K562 (cell line): ENCODE data around the gene HOXB13. TPM values are rescaled to one million over a fixed set of nuclear protein-coding genes. Genes with fewer than 3 reads are reported as not detected.
A peak's percentile ranks its signal among the peaks of the same experiment; 100 is the strongest.

Experiments
- ATAC-seq: fragments of 200-7000 bp; cut with Tn5 transposase; 3 replicates; pipeline ENCODE4 v1.9.1; 2020; ENCODE audit warnings: moderate library complexity
- BruUV-seq: library from RNA; stranded (reverse); fragments of 400-500 nt; replicated peaks from 2 replicates; lab custom pipeline; 2021; lab: Mats Ljungman, UMichigan
- CTCF ChIA-PET: fragments of 300-600 bp; formaldehyde crosslinking; extraction: SDS; loops from one replicate; lab custom pipeline; 2021; ENCODE audit warnings: low intra/inter-chr PET ratio; lab: Yijun Ruan, JAX
- POLR2A ChIA-PET: fragments of 300-600, 350-650 bp; sonication (Branson Sonifier 250); formaldehyde crosslinking; extraction: SDS; loops from one replicate; lab custom pipeline; 2021; ENCODE audit warnings: antibody characterized with exemption, inconsistent platforms; lab: Yijun Ruan, JAX
- DNase-seq, 4 experiments: peaks; one replicate each; pipeline versions ENCODE4 v3.0.0 to v3.0.0-alpha.2; 2011 to 2018; ENCODE audit warnings: low spot score in 3 of 4, mixed read lengths in 3 of 4; ENCODE audit errors: extremely low read depth in 1 of 4
- FAIRE-seq: peaks from 2 replicates; lab custom pipeline; 2011; peaks lifted over from hg19 to GRCh38; lab: Jason Lieb, UNC
- H2AFZ ChIP-seq: 2 replicates; pipeline ENCODE4 v1.6.0; 2011; ENCODE audit warnings: low read depth, low read length, control low read depth, inconsistent platforms
- H3K27ac ChIP-seq: fragments of 200-600 bp; 3 replicates; pipeline ENCODE4 v1.8.0; 2011; ENCODE audit warnings: low read depth, mild to moderate bottlenecking, control low read depth, inconsistent platforms, low read length, moderate library complexity, mixed read lengths; ENCODE audit errors: extremely low read depth
- H3K27me3 ChIP-seq, 2 experiments: fragments of 300-600 bp in 1 of 2; 2 replicates in 1 of 2; 3 replicates in 1 of 2; pipeline versions ENCODE4 v1.6.0 to v1.8.0; 2011; ENCODE audit warnings: inconsistent platforms in 2 of 2, low read length in 2 of 2, mild to moderate bottlenecking in 1 of 2, mixed read lengths in 1 of 2, moderate library complexity in 1 of 2; ENCODE audit not compliant: control insufficient read depth in 2 of 2, insufficient read depth in 2 of 2
- H3K36me3 ChIP-seq: fragments of 300-600 bp; 3 replicates; pipeline ENCODE4 v1.8.0; 2011; ENCODE audit warnings: mild to moderate bottlenecking, low read length, inconsistent platforms; ENCODE audit not compliant: control insufficient read depth, insufficient read depth
- H3K4me1 ChIP-seq, 2 experiments: fragments of 200-600 bp in 1 of 2; replicated peaks in 1 of 2; 2 replicates in 1 of 2; 3 replicates in 1 of 2; pipeline versions ENCODE4 v1.5.1 to v1.8.0; 2011; ENCODE audit warnings: inconsistent platforms in 2 of 2, low read length in 2 of 2, mild to moderate bottlenecking in 1 of 2, mixed read lengths in 1 of 2, moderate library complexity in 1 of 2; ENCODE audit not compliant: control insufficient read depth in 2 of 2, insufficient read depth in 2 of 2
- H3K4me2 ChIP-seq: 2 replicates; pipeline ENCODE4 v1.6.1; 2011; ENCODE audit warnings: low read length, control low read depth, inconsistent platforms, mixed read lengths; ENCODE audit not compliant: insufficient read depth
- H3K4me3 ChIP-seq: fragments of 200-600 bp; sonication (generic), shearing (Covaris generic); 2 replicates; pipeline ENCODE4 v1.5.1; 2016; ENCODE audit warnings: control low read depth, inconsistent platforms
- H3K79me2 ChIP-seq: fragments of 200-600 bp; 3 replicates; pipeline ENCODE4 v1.8.0; 2011; ENCODE audit warnings: low read length, inconsistent platforms; ENCODE audit not compliant: control insufficient read depth, insufficient read depth
- H3K9ac ChIP-seq, 2 experiments: 2 replicates each; pipeline versions ENCODE4 v1.6.0 to v1.6.1; 2011; ENCODE audit warnings: low read depth in 2 of 2, low read length in 2 of 2, control low read depth in 1 of 2, inconsistent platforms in 1 of 2, mild to moderate bottlenecking in 1 of 2, mixed read lengths in 1 of 2; ENCODE audit not compliant: insufficient read depth in 1 of 2
- H3K9me1 ChIP-seq: one replicate; pipeline ENCODE4 v1.6.0; 2011; ENCODE audit warnings: inconsistent platforms, mild to moderate bottlenecking, low read length, moderate library complexity; ENCODE audit not compliant: control insufficient read depth, insufficient read depth
- H3K9me3 ChIP-seq: replicated peaks from 2 replicates; pipeline ENCODE4 v1.5.1; 2011; ENCODE audit warnings: low read depth, low read length, inconsistent platforms; ENCODE audit not compliant: control insufficient read depth, insufficient read depth
- H4K20me1 ChIP-seq: replicated peaks from 2 replicates; pipeline ENCODE4 v1.6.1; 2011; ENCODE audit warnings: low read length, inconsistent platforms, mixed read lengths; ENCODE audit not compliant: control insufficient read depth, insufficient read depth
- CBFB ChIP-seq: sonication (generic); formaldehyde crosslinking; IDR thresholded peaks from 2 replicates; pipeline ENCODE4 v1.4.0; 2020; ENCODE audit warnings: mild to moderate bottlenecking, missing genetic modification reagents
- CHD2 ChIP-seq: IDR thresholded peaks from 2 replicates; pipeline ENCODE4 v1.6.1; 2011; ENCODE audit warnings: low read depth, low read length
- L3MBTL2 ChIP-seq: fragments of 450-650 bp; IDR thresholded peaks from 2 replicates; pipeline ENCODE4 v1.6.1; 2016; ENCODE audit warnings: mild to moderate bottlenecking, moderate library complexity
- NFIC ChIP-seq: fragments of 450-650 bp; IDR thresholded peaks from 2 replicates; pipeline ENCODE4 v1.6.1; 2017; ENCODE audit warnings: mild to moderate bottlenecking, inconsistent platforms
- WGBS: fragments of 100-300 bp; shearing (Covaris generic); methylation state at CpG from one replicate; pipeline ENCODE4 v1.1.6; 2016; ENCODE audit warnings: low coverage, mixed read lengths; ENCODE audit not compliant: insufficient coverage; ENCODE audit errors: missing lambda C conversion rate; 5-methylcytosine and 5-hydroxymethylcytosine counted together
- in situ Hi-C: fragments of 300-500 bp; cut with MboI; formaldehyde crosslinking; loops from 4 replicates; pipeline ENCODE4 v1.15.0; 2018; ENCODE audit warnings: inconsistent platforms, mixed read lengths
- intact Hi-C: fragments of 100-400 bp; cut with micrococcal nuclease; formaldehyde crosslinking; loops from 2 replicates; pipeline ENCODE4 v1.14.2; 2022
- polyA plus RNA-seq, 8 experiments: library from polyadenylated mRNA; depleted of rRNA in 4 of 8; stranded (reverse) in 5 of 8; unstranded in 3 of 8; fragments of >200 nt; fragmentation: Nextera tagmentation in 2 of 8; fragmentation: Illumina TruSeq in 1 of 8; extraction: Ambion mirVana in 2 of 8; extraction: Trizol in 1 of 8; gene quantifications; 2 replicates each; pipeline versions ENCODE4 v1.2.1 to v1.2.3, GENCODE V29; 2011 to 2014; ENCODE audit warnings: inconsistent platforms in 1 of 8, missing spikeins in 1 of 8
- total RNA-seq, 7 experiments: library from RNA; depleted of rRNA in 6 of 7; stranded (reverse); fragments of >200 nt in 6 of 7; fragmentation: Illumina TruSeq in 2 of 7; extraction: Trizol in 2 of 7; gene quantifications; 2 replicates each; pipeline versions ENCODE4 v1.2.1 to v1.2.3, GENCODE V29; 2011 to 2021; ENCODE audit warnings: low replicate concordance in 1 of 7
- TF ChIP-seq, protein P1 (sequence below): sonication (generic); formaldehyde crosslinking; IDR thresholded peaks from 2 replicates; pipeline ENCODE4 v1.9.0; 2022; ENCODE audit warnings: mild to moderate bottlenecking, missing genetic modification reagents

Gene HOXB13
- total and polyA plus RNA-seq, 9 of the 15 experiments (the other 6 are each of a cell fraction or from before 2014, with no cell fraction given): not detected

DNA sequence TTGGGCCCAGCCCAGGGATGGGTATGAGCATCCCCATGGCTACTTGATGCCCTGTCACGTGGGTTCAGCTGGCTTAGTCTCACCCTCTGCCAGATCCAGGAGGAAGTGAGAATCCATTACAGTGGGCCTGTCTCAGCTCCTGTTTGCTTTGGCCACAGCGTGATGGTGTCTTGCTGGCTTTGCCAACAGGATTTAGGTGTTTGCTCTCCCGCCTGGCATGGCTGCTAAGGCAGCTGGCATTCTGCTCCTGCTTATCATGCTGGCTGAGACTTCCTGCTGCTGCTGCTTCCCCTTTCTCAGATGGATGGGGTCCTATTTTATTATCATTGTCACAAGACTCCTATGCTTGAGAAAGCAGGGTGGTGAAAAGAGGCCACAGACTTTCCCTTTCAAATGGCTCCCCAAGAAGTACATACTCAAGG is 28.3 kb upstream of the HOXB13 start:
- H3K79me2 ChIP-seq: no peaks in the 10 kb centered on the region
- no peak for ATAC-seq
- no peak overlapping the region for H3K9ac ChIP-seq
- no peak for DNase-seq
- no peaks in the 10 kb centered on the region for H3K9me3 ChIP-seq
- POLR2A ChIA-PET: no interaction called here
- H3K4me1 ChIP-seq: peaks cover 0 to 11% of the 10 kb centered on the region in 2 experiments; a peak in 2 of 5 replicates
- no peak overlapping the region for H3K27ac ChIP-seq
- intact Hi-C loops: no loop called here
- H3K27me3 ChIP-seq: peaks cover 53 to 68% of the 10 kb centered on the region in 2 experiments
- 3% methylated on average over 3 of the region's 3 CpGs for WGBS
- in situ Hi-C loops: no loop called here
- H3K9me1 ChIP-seq: no peaks in the 10 kb centered on the region
- TF ChIP-seq CHD2: no peak
- TF ChIP-seq, protein P1, sequence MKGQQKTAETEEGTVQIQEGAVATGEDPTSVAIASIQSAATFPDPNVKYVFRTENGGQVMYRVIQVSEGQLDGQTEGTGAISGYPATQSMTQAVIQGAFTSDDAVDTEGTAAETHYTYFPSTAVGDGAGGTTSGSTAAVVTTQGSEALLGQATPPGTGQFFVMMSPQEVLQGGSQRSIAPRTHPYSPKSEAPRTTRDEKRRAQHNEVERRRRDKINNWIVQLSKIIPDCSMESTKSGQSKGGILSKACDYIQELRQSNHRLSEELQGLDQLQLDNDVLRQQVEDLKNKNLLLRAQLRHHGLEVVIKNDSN (CRISPR knock-in tag): peak; percentile 31; the same call in 1 of the 2 replicates
- H3K36me3 ChIP-seq: no peaks in the 10 kb centered on the region
- H4K20me1 ChIP-seq: peaks cover 6% of the 10 kb centered on the region; the same call in 1 of the 2 replicates
- CTCF ChIA-PET: no interaction called here
- H3K4me3 ChIP-seq: no peak overlapping the region
- no TSS peak for BruUV-seq
- no peak overlapping the region for H3K4me2 ChIP-seq
- FAIRE-seq: no peak
- no peak overlapping the region for H2AFZ ChIP-seq

DNA sequence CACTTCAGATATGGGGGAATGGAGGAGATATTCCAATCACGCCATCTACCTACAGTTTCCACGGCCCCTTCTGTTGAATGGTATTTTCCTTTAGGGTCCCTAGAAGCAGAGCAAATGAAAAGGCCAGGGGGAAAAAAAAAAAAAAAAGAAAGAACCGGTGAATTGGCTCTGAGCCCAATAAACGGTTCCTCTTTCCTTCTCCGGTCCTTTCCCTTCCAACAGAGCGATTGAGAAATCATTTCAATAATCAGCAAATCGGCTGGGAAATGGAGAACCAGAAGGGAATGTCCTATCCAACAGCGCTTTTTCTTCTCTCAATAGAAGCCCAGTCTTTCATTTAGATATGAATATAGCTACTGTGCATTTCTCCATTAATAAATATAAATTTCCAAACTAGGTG is 26.8 kb upstream of the HOXB13 start:
- Histone ChIP-seq H3K9me1 (no peaks in the 10 kb centered on the region), H3K9ac (no peak overlapping the region), H3K27ac (no peak overlapping the region), H4K20me1 (peaks cover 6% of the 10 kb centered on the region; the same call in 1 of the 2 replicates), H3K4me3 (no peak overlapping the region), H3K4me1 (peaks cover 0 to 11% of the 10 kb centered on the region in 2 experiments; a peak in 2 of 5 replicates), H3K27me3 (peaks cover 62 to 70% of the 10 kb centered on the region in 2 experiments), H3K79me2 (no peaks in the 10 kb centered on the region), H3K4me2 (no peak overlapping the region)
- ATAC-seq (no peak), FAIRE-seq (no peak)
- in situ Hi-C loops (no loop called here), intact Hi-C loops (no loop called here)
- CTCF ChIA-PET: no interaction called here
- TF ChIP-seq L3MBTL2 (no peak), CBFB (CRISPR knock-in tag) (no peak), NFIC (peak; percentile 54; the same call in 1 of the 2 replicates)
- TF ChIP-seq, all 486 proteins: peak for 1
- WGBS: 1% methylated on average over 7 of the region's 8 CpGs
- Histone ChIP-seq H3K36me3 (no peaks in the 10 kb centered on the region), H3K9me3 (no peaks in the 10 kb centered on the region), H2AFZ (no peak overlapping the region)
- no peak for DNase-seq
- no TSS peak for BruUV-seq
- POLR2A ChIA-PET: interaction anchor here (1.1 kb wide), 1 partner anchor 12 kb away, joined by 3 read pairs; no protein-coding TSS in a partner anchor
